Measurements from ENCODE around the gene INPP5D.

DNA sequence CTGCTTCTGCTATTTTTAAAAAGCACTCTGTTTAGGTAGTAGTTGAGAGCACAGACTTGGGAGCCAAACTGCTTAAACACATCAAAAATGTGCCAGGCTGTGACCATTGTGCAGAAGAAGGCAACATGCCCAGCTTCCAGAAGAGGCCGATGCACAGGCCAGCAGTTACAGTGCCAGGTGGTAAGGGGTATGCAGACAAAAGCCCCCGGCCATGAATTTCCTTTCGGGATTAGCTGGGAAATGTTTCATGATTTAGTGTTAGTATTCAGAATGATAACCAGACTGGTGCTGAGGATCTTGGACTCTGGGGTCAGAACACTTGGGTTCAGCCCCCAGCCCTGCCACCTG lies 151.4 kb downstream of the INPP5D start:
- TF ChIP-seq, protein P1, sequence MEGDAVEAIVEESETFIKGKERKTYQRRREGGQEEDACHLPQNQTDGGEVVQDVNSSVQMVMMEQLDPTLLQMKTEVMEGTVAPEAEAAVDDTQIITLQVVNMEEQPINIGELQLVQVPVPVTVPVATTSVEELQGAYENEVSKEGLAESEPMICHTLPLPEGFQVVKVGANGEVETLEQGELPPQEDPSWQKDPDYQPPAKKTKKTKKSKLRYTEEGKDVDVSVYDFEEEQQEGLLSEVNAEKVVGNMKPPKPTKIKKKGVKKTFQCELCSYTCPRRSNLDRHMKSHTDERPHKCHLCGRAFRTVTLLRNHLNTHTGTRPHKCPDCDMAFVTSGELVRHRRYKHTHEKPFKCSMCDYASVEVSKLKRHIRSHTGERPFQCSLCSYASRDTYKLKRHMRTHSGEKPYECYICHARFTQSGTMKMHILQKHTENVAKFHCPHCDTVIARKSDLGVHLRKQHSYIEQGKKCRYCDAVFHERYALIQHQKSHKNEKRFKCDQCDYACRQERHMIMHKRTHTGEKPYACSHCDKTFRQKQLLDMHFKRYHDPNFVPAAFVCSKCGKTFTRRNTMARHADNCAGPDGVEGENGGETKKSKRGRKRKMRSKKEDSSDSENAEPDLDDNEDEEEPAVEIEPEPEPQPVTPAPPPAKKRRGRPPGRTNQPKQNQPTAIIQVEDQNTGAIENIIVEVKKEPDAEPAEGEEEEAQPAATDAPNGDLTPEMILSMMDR (IDR thresholded peaks at IDR 0.05), result no peak
- no peak for TF ChIP-seq POLR2A (IDR thresholded peaks at IDR 0.05)
